Neural crest cell (in vitro differentiated cells): ENCODE measurements around the gene KNDC1. TPM values are rescaled to one million over a fixed set of nuclear protein-coding genes. Genes with fewer than 3 reads are reported as not detected.

Source experiments
- DNase-seq: peaks from one replicate; pipeline ENCODE4 v3.0.0; 2021; ENCODE audit warnings: low read depth, mixed read lengths, low spot score
- H3K27ac Mint-ChIP-seq: one replicate; pipeline ENCODE4 v1.8.0; 2021; ENCODE audit warnings: mild to moderate bottlenecking, mixed read lengths; ENCODE audit not compliant: unreplicated experiment
- H3K27me3 Mint-ChIP-seq: 2 replicates; pipeline ENCODE4 v1.8.0; 2021; ENCODE audit warnings: low read depth, mild to moderate bottlenecking, mixed read lengths
- H3K36me3 Mint-ChIP-seq: 2 replicates; pipeline ENCODE4 v1.8.0; 2021; ENCODE audit warnings: low read depth, mild to moderate bottlenecking, mixed read lengths
- H3K4me1 Mint-ChIP-seq: 2 replicates; pipeline ENCODE4 v1.8.0; 2021; ENCODE audit warnings: mixed read lengths
- H3K4me3 Mint-ChIP-seq: one replicate; pipeline ENCODE4 v1.8.0; 2021; ENCODE audit warnings: mild to moderate bottlenecking, mixed read lengths
- H3K9me3 Mint-ChIP-seq: 2 replicates; pipeline ENCODE4 v1.8.0; 2021; ENCODE audit warnings: mixed read lengths
- total RNA-seq: library from RNA; stranded (reverse); gene quantifications from 2 replicates; pipeline ENCODE4 v1.2.1, GENCODE V29; 2021
- TF ChIP-seq, protein P1 (sequence below): fragments of 200-600 bp; sonication (generic); conservative IDR thresholded peaks from 2 replicates; pipeline ENCODE4 v1.5.0; 2021; ENCODE audit warnings: antibody characterized with exemption, mild to moderate bottlenecking

The KNDC1 gene
- total RNA-seq, 1 donor from 2014 or later = 5.5 TPM

DNA sequence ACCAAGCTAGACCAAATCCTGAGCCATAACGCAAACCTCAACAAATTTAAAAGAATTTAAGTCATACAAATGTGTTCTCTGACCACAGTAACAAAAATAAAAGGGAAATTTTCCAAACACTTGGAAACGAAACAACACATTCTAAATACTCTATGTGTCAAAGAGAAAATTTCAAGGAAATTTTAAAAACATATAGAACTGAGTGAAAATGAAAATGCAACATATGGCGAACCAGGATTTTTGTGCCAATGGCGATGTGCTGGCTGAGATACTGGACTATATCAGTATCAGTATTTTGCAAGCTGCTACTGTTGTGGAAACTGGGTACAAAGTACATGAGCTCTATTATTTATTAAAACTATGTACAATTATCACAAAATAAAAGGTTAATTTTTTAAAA is 34.1 kb downstream of the KNDC1 start:
- no peak overlapping the region for H3K27ac Mint-ChIP-seq
- H3K9me3 Mint-ChIP-seq = no peaks in the 10 kb centered on the region
- TF ChIP-seq, protein P1, sequence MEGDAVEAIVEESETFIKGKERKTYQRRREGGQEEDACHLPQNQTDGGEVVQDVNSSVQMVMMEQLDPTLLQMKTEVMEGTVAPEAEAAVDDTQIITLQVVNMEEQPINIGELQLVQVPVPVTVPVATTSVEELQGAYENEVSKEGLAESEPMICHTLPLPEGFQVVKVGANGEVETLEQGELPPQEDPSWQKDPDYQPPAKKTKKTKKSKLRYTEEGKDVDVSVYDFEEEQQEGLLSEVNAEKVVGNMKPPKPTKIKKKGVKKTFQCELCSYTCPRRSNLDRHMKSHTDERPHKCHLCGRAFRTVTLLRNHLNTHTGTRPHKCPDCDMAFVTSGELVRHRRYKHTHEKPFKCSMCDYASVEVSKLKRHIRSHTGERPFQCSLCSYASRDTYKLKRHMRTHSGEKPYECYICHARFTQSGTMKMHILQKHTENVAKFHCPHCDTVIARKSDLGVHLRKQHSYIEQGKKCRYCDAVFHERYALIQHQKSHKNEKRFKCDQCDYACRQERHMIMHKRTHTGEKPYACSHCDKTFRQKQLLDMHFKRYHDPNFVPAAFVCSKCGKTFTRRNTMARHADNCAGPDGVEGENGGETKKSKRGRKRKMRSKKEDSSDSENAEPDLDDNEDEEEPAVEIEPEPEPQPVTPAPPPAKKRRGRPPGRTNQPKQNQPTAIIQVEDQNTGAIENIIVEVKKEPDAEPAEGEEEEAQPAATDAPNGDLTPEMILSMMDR = no peak
- no peak overlapping the region for H3K4me3 Mint-ChIP-seq
- H3K4me1 Mint-ChIP-seq = no peaks in the 10 kb centered on the region
- peaks cover 25% of the 10 kb centered on the region for H3K27me3 Mint-ChIP-seq
- H3K36me3 Mint-ChIP-seq = peaks cover 7% of the 10 kb centered on the region
- no peak for DNase-seq

DNA sequence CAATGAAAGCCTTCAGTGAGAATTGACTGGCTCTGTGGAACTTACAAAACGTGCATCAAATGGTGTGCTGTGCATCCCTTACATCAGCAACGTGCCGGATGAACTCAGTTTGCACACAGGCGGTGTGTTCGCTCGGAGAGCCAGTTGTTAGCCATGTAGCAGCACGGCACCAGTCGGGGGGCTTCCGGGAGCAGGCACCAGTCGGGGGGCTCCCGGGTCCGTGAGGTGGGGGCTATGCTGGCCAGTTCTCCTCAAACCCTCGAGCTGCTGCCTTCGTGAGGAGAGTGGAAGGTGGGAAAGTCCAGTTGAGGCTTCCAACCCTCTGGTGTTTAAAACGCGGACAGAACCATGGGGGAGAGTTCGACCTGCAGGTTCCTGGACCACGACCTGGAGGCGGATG is 35.1 kb downstream of the KNDC1 start:
- TF ChIP-seq, protein P1 = no peak
- DNase-seq = no peak
- no peaks in the 10 kb centered on the region for H3K9me3 Mint-ChIP-seq
- H3K4me3 Mint-ChIP-seq = no peak overlapping the region
- H3K27me3 Mint-ChIP-seq = peaks cover 25% of the 10 kb centered on the region
- H3K36me3 Mint-ChIP-seq = peaks cover 7% of the 10 kb centered on the region
- H3K4me1 Mint-ChIP-seq = no peaks in the 10 kb centered on the region
- no peak overlapping the region for H3K27ac Mint-ChIP-seq

DNA sequence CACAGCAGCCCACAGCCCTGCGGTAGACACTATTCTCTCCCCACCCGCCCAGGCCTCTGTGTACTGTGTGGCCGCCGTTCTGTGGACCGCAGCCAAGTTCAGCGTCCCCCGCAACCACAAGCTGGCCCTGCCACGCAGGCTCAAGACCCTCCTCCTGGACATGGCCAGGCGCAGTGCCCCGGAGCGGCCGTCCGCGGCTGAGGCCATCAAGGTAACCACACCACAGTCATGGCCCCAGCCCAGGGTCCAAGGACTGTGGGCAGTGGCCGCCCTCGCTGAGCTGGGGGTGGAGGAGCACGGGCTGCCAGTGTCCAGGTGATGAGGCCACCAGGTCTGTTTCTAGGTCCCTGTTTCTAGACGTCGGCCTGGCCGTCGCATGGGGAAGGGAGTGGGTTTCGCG is 35.6 kb downstream of the KNDC1 start:
- TF ChIP-seq, protein P1 = no peak
- no peak for DNase-seq
- Mint-ChIP-seq H3K36me3 (peaks cover 7% of the 10 kb centered on the region), H3K4me1 (no peaks in the 10 kb centered on the region), H3K4me3 (no peak overlapping the region), H3K9me3 (no peaks in the 10 kb centered on the region), H3K27ac (no peak overlapping the region), H3K27me3 (peaks cover 25% of the 10 kb centered on the region)

DNA sequence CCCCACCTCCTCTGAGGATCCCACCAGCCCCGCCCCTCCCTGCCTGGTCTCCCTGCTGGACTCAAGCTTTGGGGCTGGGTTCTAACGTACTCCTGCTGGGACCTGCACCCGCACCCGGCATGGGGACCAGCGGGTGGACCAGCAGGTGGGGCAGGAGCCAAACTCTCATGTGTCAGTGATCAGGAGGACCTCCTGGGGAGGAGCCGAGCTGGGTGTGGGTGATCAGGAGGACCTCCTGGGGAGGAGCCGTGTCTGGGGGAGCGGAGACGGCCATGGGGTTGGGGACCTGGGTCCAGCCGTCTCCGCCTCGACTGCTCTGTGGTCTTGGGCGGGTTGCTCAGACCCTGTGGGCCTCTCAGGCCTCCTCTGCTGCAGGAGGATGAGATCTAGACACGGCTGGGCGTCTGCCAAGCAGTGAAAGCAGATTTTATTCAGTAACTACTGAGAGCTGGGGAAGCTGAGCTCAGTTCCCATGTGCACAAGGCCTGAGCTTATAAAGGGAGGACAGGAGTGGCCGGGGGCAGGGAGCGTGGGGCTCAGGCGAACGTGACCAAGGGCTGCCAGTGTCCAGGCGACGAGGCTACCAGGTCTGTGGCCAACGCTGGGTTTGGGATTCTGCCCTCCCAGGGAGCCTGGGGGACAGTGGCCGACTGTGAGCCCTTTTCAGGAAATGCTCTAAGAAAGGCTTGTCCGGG is 36.3 kb downstream of the KNDC1 start:
- TF ChIP-seq, protein P1 = no peak
- no peak overlapping the region for H3K27ac Mint-ChIP-seq
- no peaks in the 10 kb centered on the region for H3K9me3 Mint-ChIP-seq
- no peaks in the 10 kb centered on the region for H3K4me1 Mint-ChIP-seq
- peaks cover 25% of the 10 kb centered on the region for H3K27me3 Mint-ChIP-seq
- no peak for DNase-seq
- H3K4me3 Mint-ChIP-seq = no peak overlapping the region
- peaks cover 7% of the 10 kb centered on the region for H3K36me3 Mint-ChIP-seq

DNA sequence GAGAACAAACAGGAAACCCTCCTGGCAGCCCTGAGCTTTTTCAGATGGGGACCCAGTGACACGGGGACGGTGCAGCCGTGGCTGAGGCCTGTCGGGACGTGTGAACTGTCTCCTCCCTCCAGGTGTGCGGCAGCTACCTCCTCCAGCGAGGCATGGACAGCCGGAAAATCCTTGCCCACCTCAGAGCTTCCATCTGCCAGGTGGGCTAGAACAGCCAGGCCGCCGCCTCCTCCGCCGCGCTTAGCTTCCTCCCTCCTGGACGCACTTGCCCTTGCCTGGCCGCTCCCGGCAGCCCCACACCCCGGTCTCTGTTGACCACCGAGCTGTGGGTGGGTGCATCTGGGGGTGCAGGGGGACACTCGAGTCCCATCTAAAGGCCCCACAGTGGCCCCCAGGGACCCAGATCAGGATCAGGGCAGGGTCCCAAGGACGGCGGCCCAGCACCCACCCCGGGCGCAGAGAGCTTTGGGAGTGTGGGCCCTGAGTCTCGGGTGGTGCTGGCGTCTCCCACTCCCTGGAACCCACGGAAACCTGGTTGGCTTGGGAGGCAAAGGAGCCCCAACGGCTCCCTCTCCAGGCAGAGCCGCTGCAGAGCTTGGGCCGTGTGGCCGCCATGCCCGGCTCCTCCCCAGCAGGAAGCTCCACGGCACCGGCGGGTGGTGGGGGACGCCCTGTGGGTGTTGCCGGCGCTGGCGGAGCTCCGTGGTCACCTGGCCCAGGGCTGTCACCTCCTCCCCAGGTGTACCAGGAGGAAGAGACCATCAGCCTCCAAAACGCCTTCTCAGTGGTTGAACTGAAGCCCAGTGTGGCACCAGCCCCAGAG is 37.1 kb downstream of the KNDC1 start:
- no peaks in the 10 kb centered on the region for H3K4me1 Mint-ChIP-seq
- DNase-seq = no peak
- H3K27ac Mint-ChIP-seq = no peak overlapping the region
- H3K4me3 Mint-ChIP-seq = no peak overlapping the region
- H3K27me3 Mint-ChIP-seq = peaks cover 21% of the 10 kb centered on the region
- TF ChIP-seq, protein P1 = no peak
- H3K9me3 Mint-ChIP-seq = no peaks in the 10 kb centered on the region
- peaks cover 4% of the 10 kb centered on the region for H3K36me3 Mint-ChIP-seq
